ES-I3 (cell line): ENCODE measurements around the gene ZNHIT2.
"Not testable (repeated sequence)": the region's sequence is repeated elsewhere in the genome, so short reads cannot be mapped to it uniquely, and the experiment has no call there.

Experiments
- H3K36me3 ChIP-seq: 2 replicates; pipeline ENCODE4 v1.6.1; 2013; ENCODE audit warnings: mild to moderate bottlenecking, low read length, control low read depth, moderate library complexity; ENCODE audit not compliant: insufficient read depth
- H3K4me1 ChIP-seq: 2 replicates; pipeline ENCODE4 v1.6.1; 2013; ENCODE audit warnings: mild to moderate bottlenecking, control low read depth, low read length; ENCODE audit not compliant: insufficient read depth
- H3K9ac ChIP-seq: 2 replicates; pipeline ENCODE4 v1.6.1; 2013; ENCODE audit warnings: low read depth, mild to moderate bottlenecking, low read length, moderate library complexity
- H3K9me3 ChIP-seq: 2 replicates; pipeline ENCODE4 v1.6.1; 2013; ENCODE audit warnings: mild to moderate bottlenecking, low read length, moderate library complexity; ENCODE audit not compliant: control insufficient read depth, insufficient read depth

The ZNHIT2 gene

DNA sequence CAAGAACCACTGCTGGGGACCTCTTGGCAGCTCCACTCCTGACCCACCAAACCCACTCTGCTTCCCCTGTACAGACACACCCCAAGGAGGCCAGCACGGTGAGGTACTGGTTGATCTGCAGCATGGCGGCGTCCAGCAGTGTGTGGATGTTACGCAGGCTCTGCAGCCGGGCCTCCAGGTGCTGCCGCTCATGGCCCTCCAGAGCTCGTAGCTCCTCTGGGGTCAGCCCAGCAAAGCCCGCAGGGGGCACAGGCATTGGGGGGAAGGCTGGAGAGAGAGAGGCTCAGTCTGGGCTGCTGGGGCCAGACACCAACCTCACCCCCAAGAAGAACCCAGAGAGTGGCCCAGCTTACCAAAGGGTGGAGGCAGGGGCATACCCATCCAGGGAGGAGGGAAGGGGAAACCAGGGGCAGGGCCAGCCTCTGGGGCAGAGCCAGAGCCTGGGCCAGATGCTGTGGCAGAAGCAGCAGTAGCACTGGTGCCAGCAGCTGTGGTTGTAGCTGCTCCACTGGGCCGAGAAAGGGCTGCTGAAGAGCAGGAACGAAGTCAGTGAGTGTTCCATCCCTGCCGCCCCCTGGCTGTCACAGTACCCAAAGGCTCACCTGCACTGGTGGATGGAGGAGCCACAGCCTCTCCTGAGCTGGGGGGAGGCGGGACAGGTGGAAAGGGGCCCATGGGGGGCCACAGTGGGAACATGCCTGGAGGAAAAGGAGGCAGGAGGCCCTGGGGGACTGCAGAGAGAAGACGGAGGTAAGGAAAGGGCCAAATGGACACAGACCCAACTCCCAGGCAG is 12.3 kb upstream of the ZNHIT2 start:
- no peaks in the 10 kb centered on the region for H3K4me1 ChIP-seq
- H3K9ac ChIP-seq, result no peak overlapping the region
- H3K9me3 ChIP-seq, result no peaks in the 10 kb centered on the region
- H3K36me3 ChIP-seq, result peaks cover 18% of the 10 kb centered on the region

DNA sequence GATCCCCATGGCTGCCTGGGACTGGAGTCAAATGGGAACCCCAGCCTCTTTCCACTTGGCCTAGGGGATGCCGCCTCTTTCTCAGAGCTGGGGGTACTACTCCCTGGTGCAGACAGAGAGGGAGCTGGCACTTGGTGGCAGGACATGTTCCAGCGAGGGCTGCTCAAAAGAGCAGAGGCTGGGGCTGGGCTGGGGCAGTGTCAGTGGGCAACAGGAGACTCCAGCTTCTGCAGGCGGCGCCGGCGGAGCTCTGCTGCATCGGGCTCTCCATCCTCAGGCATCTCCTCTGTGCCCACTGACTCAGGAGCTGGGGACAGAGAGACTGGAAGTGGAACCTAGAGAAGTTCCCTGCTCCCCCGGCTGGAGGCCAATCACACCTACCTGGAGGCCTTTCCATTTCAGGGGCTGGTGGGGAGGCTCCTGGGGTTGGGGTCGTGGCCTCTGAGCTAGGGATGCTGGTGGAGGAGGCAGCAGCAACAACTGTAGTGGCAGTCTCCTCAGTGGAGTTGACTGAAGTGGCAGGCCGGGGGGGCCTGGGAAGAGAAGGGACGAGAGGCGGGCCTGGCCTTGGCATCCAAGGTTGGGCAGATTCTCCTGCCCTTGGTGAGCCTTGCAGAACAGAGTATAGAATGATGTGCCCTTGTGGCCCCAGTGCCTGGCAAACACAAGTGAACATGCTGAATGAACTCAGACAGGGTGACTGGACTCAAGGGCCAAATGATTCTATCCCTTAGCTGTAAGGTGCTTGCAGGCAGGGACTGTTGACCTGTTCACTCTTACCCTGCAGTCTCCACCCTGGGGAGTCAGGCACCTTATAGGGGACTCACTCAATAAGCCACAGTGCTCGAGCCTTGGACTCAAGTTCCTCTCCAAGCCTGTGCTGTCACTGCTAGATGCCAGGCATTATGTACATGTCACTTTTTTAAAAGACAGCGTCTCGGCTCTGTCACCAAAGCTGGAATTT is 11.0 kb upstream of the ZNHIT2 start:
- H3K4me1 ChIP-seq, result no peaks in the 10 kb centered on the region
- H3K9ac ChIP-seq, result no peak overlapping the region
- H3K36me3 ChIP-seq, result peaks cover 21% of the 10 kb centered on the region
- no peaks in the 10 kb centered on the region for H3K9me3 ChIP-seq

DNA sequence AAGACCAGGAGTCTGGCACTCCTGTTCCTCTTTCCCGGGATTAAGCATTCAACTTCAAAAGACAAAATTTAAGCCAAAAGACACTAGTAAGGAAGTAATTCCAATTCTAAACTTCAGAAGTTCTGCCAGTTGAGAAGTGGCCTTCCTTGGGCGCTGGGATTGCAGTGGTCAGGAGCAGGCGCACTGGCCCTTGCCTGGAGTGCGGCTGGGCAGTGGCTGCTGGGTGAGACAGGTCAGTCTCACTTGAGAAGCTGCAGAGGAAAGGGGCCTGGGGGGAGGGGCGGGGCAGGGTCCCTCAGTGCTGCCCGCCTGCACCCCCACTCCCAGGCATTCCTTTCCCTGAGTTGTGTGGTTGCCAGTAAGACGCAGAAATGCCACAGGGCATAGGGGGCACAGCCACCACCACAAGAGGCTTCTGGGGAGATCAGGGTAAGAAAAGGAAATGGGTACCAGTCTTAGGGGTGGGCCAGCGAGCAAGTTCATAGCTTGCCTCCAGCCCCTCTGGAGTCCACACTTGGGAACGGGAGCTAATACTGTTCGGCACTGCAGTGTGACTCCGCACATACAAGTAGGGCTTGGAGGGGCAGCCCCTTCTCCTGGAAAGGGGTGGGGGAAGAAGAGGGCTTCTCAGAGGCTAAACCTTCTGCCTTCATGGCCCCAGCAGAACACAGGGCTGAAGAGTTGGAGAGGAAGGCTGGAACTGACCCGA is 10.1 kb upstream of the ZNHIT2 start:
- Histone ChIP-seq H3K9me3 (no peaks in the 10 kb centered on the region), H3K9ac (no peak overlapping the region), H3K36me3 (peaks cover 21% of the 10 kb centered on the region), H3K4me1 (no peaks in the 10 kb centered on the region)

DNA sequence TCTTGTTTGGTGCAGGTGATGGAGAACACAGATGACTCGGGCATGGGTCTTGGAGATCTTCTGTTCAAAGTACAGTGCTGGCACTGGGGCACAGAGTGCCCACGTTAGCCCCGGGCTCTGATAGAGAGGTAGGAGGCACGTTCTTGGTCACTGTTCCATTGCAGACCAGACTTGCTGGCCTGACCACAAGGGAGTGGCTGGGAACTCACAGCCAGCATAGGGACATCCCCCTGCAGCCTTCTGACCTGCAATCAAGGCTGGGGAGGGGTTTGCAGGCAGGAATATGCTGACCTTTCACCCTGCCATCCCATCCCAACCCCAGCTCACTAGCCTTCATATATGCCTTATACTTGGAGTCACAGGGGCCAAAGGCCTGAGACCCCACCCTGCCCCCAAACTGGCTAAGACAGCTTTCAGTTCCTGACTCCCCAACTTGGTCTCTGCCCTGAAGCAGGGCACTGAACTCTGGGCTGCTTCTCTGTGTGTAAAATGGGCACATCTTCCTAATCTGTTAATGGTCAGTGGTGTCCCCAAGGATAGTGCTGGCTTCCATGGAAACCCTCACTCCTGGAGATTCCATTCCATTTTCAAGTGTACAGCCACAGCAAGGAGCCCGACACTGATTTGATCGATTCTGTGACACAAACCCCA is 9.2 kb upstream of the ZNHIT2 start:
- Histone ChIP-seq H3K36me3 (peaks cover 21% of the 10 kb centered on the region), H3K9me3 (no peaks in the 10 kb centered on the region), H3K4me1 (no peaks in the 10 kb centered on the region), H3K9ac (no peak overlapping the region)

DNA sequence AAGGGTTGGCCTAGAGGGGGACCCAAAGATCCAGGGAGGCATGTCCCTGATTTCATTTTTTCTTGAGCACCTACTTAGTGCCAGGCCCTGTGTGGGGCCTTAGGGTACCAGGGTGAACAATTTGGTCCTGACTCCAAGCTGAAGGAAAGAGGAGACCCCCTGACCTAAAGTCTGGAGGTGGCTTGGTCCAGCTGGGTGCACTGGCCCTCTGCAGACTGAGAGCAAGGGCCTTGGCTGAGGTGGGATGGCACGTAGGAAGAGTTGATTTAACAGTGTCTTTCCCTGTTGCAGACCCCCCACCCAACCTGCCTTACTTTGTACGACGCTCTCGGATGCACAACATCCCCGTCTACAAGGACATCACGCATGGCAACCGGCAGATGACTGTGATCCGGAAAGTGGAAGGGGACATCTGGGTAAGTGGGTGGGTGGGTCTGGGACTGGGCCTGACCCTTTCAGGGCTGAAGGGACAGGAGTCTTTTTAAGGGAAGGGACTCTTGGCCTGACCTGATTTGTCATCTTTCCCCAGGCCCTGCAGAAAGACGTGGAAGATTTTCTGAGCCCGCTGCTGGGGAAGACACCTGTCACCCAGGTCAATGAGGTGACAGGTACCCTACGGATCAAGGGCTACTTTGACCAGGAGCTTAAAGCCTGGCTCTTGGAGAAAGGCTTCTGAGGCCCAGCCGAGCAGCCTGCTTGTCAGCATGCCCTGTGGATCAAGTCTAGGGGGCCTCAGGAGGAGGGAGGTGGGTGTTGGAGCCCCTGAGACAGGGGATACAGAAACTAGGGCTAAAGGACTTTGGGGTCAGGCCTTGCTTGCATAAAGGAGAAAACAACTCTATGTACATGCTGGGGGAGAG is 7.9 kb upstream of the ZNHIT2 start:
- Histone ChIP-seq H3K9me3 (no peaks in the 10 kb centered on the region), H3K9ac (no peak overlapping the region), H3K4me1 (no peaks in the 10 kb centered on the region), H3K36me3 (peaks cover 22% of the 10 kb centered on the region)

DNA sequence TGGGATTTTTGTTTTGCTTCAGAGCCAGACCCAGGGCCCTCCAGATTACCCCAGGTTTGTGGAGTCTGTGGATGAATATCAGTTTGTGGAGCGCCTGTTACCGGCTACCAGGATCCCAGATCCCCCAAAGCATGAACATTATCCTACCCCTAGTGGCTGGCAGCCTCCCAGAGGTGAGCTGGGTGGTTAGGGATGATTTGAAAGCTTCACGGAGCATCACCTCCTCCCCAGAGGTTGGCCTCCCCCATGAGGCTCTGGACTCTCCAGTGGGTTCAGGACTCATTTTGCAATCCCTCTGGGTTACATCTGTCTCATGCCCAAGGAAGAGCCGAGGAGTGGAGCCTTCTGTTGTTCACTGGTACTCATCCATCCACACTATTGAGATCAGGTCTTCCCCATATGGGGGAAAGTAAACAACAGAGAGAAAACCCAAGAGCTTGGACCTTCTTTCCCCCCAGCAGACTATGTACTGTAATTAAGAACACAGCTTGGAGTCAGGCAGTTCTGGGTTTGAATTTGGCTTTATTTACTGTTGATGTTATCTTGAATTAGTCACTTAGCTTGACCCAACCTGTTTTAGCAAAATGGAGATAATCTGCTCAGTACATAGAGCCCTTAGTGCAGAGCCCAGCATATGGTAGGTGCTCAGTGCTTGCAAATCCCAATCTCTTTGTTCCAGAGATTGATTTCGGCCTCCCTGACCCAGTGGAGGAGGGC is 7.1 kb upstream of the ZNHIT2 start:
- no peaks in the 10 kb centered on the region for H3K9me3 ChIP-seq
- H3K36me3 ChIP-seq, result peaks cover 29% of the 10 kb centered on the region
- no peaks in the 10 kb centered on the region for H3K4me1 ChIP-seq
- no peak overlapping the region for H3K9ac ChIP-seq

DNA sequence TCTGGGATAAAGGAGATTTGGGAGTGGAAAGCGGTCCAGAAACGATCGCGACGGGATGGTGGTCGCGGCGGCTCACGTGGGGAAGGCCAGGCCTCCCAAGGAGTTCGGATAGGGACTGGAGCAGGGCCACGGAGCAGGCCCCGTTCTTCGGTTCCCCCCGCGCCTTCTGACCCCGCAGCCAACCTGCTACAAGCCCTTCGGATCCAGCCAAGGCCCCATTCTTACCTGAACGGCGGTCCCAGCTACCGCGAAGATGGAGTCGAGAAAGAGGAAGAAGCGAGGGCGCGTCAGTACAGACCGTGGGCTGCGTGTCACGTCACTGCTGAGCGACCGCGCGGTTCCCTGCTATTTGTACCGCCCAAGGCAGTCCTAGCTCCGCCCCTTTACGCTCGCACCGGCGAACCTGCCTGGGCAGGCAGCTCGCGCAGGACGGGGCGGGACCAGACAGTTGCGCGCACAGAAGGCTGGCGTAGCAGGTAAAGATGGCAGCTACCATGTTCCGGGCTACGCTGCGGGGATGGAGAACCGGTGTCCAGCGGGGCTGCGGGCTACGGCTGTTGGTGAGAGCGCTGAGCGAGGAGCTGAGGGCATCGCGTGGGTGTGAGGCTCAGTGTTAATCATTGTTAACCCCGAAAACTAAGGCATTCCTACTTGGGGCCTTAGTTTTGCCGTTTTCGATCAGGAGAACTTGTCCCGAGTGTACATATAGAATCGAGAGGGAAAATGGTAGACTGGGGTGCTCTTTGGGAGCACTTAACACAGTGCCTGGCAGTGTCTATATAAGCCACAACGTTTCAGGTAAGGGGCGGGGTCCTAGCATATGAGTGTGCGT is 4.6 kb upstream of the ZNHIT2 start, which contains the start of the genes FAU and MRPL49:
Gene FAU (minus strand): TSS at position 270 of the 832 bp plus-strand sequence. CDS start 321 bp downstream, outside the sequence.
Gene MRPL49 (plus strand): TSS at position 457 of the 832 bp plus-strand sequence. CDS start 26 bp downstream, at position 483.
- Histone ChIP-seq H3K9me3 (no peaks in the 10 kb centered on the region), H3K9ac (peak within 1 kb of the TSS; percentile 79), H3K36me3 (peaks cover 31% of the 10 kb centered on the region), H3K4me1 (no peaks in the 10 kb centered on the region)

DNA sequence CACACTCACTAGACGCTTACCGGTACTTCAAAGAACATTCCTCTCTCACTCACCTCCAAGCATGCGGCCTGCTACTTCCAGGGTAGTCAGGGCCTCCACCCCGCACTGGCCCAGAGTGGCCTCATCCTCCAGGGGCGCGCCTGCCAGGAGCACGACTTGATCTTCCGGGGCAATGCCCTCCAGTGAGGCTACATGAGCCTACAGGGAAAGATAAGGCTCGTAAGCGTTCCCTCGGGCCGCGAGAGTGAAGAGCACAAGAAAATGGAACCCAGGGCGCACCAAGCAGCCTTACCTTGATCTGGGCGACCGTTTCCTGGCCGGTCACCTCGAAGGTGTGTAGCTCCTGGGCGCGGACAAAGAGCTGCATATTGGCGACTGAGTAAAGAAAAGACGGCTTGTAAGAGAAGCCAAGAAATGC is 4.0 kb upstream of the ZNHIT2 start:
- Histone ChIP-seq H3K9me3 (no peaks in the 10 kb centered on the region), H3K9ac (peak overlapping the region; percentile 79), H3K36me3 (peaks cover 27% of the 10 kb centered on the region), H3K4me1 (no peaks in the 10 kb centered on the region)

DNA sequence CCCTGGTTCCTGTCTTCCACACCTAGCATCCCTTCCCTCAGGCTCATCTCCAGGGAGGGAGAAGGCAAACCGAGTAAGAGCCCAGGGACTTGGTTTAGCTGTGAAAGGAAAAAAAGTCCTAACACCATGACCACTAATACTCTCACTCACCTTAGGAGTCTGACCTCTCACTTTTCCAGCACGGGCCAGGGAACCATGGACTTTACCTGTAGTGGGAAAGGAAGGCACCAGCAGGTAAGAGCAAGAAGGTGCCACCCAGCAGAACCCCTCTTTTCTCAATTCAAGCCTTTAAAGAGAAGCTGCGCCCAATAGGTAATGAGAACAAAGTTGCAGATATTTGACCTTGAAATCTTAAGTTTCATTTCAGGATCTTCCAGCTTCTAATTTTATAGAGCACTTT is 3.3 kb upstream of the ZNHIT2 start:
- Histone ChIP-seq H3K9me3 (no peaks in the 10 kb centered on the region), H3K4me1 (no peaks in the 10 kb centered on the region), H3K9ac (peak overlapping the region; percentile 79), H3K36me3 (peaks cover 24% of the 10 kb centered on the region)

DNA sequence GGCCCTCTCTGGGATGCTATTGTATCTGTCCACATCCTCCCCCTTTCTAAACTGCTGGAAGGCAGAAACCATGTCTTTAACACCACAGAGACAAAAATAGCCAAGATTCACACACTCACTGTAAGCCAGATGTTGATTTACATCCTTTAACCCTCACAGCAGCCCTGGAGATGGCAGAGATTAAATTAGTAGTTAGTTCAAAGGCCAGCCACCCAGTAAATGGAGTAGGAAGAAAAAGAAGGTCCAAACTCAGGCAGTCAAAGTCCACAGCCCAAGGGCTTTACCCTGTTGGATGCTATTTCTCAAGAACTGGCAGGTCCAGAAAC is 2.1 kb upstream of the ZNHIT2 start:
- Histone ChIP-seq H3K9ac (no peak overlapping the region), H3K9me3 (no peaks in the 10 kb centered on the region), H3K4me1 (no peaks in the 10 kb centered on the region), H3K36me3 (peaks cover 19% of the 10 kb centered on the region)

DNA sequence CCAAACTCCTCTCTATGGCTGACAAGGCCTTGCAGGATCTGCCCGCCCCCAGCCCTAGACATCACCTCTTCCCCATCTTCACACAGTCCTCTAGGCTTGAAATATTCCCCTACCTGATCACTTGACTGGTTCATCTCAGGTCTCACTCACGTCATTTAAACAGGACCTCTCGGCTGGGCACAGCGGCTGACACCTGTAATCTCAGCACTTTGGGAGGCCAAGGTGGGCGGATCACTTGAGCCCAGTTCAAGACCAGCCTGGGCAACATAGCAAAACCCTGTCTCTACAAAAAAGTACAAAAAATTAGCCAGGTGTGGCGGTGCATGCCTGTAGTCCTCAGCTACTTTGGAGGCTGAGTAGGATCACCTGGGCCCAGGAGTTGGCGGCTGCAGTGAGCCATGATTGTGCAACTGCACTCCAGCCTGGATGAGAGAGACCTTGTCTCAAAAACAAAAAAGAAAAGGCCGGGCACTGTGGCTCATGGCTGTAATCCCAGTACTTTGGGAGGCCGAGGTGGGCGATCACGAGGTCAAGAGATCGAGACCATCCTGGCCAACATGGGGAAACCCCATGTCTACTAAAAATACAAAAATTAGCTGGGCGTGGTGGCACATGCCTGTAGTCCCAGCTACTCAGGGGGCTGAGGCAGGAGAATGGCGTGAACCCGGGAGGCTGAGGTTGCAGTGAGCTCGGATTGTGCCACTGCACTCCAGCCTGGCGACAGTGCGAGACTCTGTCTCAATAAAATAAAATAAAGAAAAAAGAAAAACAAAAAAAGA is 1.6 kb upstream of the ZNHIT2 start:
- H3K36me3 ChIP-seq, result peaks cover 18% of the 10 kb centered on the region
- not testable (repeated sequence) for H3K9ac ChIP-seq, H3K4me1 ChIP-seq, H3K9me3 ChIP-seq
